Activated CD4-positive, alpha-beta T cell treated with anti-CD3 and anti-CD28 coated beads, Interleukin-2, amount 10 ng/mL, durations not matched to agents 24 days and 14 days (primary cell): Measurements from ENCODE around the gene VAV1. TPM values are rescaled to one million over a fixed set of nuclear protein-coding genes. Genes with fewer than 3 reads are reported as not detected.

Source experiments
- DNase-seq: peaks from one replicate; pipeline ENCODE4 v3.0.0; 2022
- H3K27ac Mint-ChIP-seq: one replicate; pipeline ENCODE4 v1.8.0; 2022; ENCODE audit warnings: mild to moderate bottlenecking, mixed read lengths
- H3K27me3 Mint-ChIP-seq: one replicate; pipeline ENCODE4 v1.8.0; 2022; ENCODE audit warnings: mixed read lengths
- H3K36me3 Mint-ChIP-seq: one replicate; pipeline ENCODE4 v1.8.0; 2022; ENCODE audit warnings: low read depth, mild to moderate bottlenecking, mixed read lengths
- H3K4me1 Mint-ChIP-seq: one replicate; pipeline ENCODE4 v1.8.0; 2021; ENCODE audit warnings: mixed read lengths
- H3K4me3 Mint-ChIP-seq: one replicate; pipeline ENCODE4 v1.8.0; 2022; ENCODE audit warnings: mild to moderate bottlenecking, moderate library complexity, mixed read lengths
- H3K9me3 Mint-ChIP-seq: one replicate; pipeline ENCODE4 v1.8.0; 2021; ENCODE audit warnings: mixed read lengths
- intact Hi-C: fragments of 100-400 bp; cut with micrococcal nuclease; formaldehyde crosslinking; loops from one replicate; pipeline ENCODE4 v1.15.1; 2023
- total RNA-seq: library from RNA; stranded (reverse); gene quantifications from 2 replicates; pipeline ENCODE4 v1.2.3, GENCODE V29; 2022

The VAV1 gene
- total RNA-seq, 1 donor from 2014 or later: 78.9 TPM

GRCh38 chr19:6734096-6734696 is 38.3 kb upstream of the VAV1 start:
- H3K27ac Mint-ChIP-seq: no peak overlapping the region
- DNase-seq: no peak
- H3K36me3 Mint-ChIP-seq: peaks cover 39% of the 10 kb centered on the region
- peaks cover 29% of the 10 kb centered on the region for H3K4me1 Mint-ChIP-seq
- no peak overlapping the region for H3K4me3 Mint-ChIP-seq
- no peaks in the 10 kb centered on the region for H3K27me3 Mint-ChIP-seq
- intact Hi-C loops: no loop called here
- H3K9me3 Mint-ChIP-seq: no peaks in the 10 kb centered on the region

DNA sequence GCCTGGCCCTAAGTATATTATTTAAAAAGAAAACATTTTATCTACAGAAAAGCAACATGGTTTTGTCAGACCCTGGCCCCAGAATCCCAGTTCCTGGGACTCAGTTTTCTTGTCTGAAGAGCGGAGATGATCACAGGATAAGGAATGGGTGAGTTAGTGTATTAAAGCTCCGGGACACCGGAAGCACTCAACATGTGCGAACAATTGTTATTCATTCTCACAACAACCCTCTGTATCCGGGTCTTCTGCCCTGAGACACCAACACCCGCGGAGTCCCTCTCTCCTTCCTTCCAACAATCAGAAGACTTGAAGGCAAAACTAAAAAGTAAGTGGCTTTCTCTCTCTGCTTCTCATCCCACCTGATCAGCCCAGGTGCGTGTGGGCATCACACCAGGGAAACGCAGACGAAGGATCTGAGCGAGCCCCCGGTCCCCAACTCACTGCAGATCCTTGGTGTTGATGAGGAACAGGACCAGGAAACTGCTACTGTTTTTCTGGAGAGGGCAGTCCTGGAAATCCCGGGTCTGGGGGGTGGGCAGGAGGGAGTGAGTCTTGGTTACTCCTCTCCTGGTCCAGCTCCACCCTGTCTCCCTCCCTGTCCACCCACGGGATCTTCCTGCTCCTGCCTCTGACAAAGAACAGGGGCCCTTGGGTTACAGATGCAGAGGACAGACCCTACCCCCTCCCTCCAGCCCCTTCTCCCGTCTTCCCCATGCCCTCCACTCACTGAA is 37.2 kb upstream of the VAV1 start:
- DNase-seq: no peak
- Mint-ChIP-seq H3K27ac (peak overlapping the region; percentile 99), H3K27me3 (no peaks in the 10 kb centered on the region), H3K36me3 (peaks cover 30% of the 10 kb centered on the region), H3K4me1 (peaks cover 30% of the 10 kb centered on the region), H3K4me3 (peak overlapping the region; percentile 98), H3K9me3 (no peaks in the 10 kb centered on the region)
- intact Hi-C loops: loop anchor here (5.0 kb wide), 3 partner anchors 203 to 1207 kb away; partner anchors contain the start of genes PET100, TIMM44, TNFSF9 and XAB2

DNA sequence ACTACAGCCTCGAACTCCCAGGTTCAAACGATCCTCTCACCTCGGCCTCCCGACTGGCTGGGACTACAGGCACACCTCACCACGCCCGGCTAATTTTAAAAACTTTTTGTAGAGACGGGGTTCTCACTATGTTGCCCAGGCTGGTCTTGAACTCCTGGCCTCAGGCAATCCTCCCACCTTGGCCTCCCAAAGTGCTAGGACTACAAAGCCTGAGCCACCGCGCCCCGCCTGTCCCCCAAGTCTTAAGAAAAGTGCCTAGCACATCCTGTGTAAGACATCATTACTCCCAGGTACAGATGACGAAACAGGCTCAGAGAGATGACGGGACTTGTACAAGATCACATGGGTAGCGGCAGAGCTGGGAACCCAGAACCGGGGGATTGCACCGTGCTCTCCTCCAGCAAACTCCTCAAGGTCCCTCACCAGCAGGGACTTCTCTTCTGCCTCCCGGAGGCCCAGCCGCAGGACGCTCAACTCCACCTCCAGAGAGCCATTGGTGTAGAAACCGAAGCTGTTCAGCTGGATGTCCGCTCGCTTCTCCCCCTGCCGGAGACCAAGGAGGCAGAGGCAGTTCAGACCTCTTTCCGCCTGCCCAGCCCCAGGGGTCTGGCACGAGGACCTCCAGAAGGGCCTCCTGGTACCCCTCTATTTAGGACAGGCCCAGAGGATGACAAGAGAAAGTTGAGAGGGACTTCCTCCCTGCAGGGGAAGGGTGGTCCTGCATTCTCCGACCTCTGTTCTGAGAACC is 36.2 kb upstream of the VAV1 start:
- Mint-ChIP-seq H3K4me3 (peak overlapping the region; percentile 98), H3K27me3 (no peaks in the 10 kb centered on the region), H3K4me1 (peaks cover 35% of the 10 kb centered on the region), H3K27ac (peak overlapping the region; percentile 99), H3K36me3 (peaks cover 30% of the 10 kb centered on the region), H3K9me3 (no peaks in the 10 kb centered on the region)
- DNase-seq: peak; percentile 92
- intact Hi-C loops: loop anchor here (1.0 to 5.0 kb wide), 8 partner anchors 62 to 1206 kb away; partner anchors contain the start of genes ALKBH7, PET100, TIMM44 and TNFSF9

- intact Hi-C loops: loop anchor here (1.0 to 5.0 kb wide), 9 partner anchors 62 to 1205 kb away; partner anchors contain the start of genes ALKBH7, PET100, TIMM44 and TNFSF9
- Mint-ChIP-seq H3K4me3 (peak overlapping the region; percentile 98), H3K9me3 (no peaks in the 10 kb centered on the region), H3K27me3 (no peaks in the 10 kb centered on the region), H3K36me3 (peaks cover 27% of the 10 kb centered on the region), H3K27ac (peak overlapping the region; percentile 99), H3K4me1 (peaks cover 39% of the 10 kb centered on the region)
- DNase-seq: no peak
Measured at GRCh38 chr19:6736917-6737283, 35.6 kb upstream of the VAV1 start.

DNA sequence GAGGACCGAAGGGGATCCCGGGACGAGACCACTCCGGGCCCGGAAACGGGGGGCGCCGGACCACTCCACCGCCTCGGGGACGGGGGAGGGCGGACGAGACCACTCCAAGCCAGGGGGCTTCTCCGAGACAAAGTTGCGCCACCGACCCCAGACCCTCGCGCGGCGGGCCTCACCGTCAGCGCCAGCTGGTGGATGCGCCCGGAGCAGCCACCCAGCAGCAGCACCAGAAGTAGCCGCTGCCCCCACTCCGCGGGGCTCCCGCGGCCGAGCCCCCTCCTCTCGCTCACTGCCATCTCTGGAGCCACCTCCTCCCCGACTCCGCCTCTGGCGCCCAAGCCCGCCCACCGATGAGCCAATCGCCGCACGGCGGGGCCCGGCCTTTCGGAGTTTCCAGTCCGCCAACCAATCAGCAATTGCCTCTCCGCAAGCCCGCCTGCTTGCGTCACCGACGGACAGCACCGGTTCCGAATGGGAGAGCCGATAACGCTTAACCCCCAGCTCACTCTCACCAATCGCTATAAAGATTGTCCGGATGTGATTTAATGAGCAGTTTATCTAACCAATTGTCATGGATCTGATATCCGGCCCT is 35.1 kb upstream of the VAV1 start, which contains the start of gene GPR108:
GPR108 (minus strand) TSS at position 297 of the 589 bp plus-strand sequence; CDS start at position 293, 4 bp downstream.
- peak; percentile 100 for DNase-seq
- peaks cover 39% of the 10 kb centered on the region for H3K4me1 Mint-ChIP-seq
- peak within 1 kb of the TSS; percentile 99 for H3K27ac Mint-ChIP-seq
- H3K4me3 Mint-ChIP-seq: peak within 1 kb of the TSS; percentile 98
- no peaks in the 10 kb centered on the region for H3K27me3 Mint-ChIP-seq
- intact Hi-C loops: loop anchor here (1.0 to 5.0 kb wide), 7 partner anchors 63 to 1205 kb away; partner anchors contain the start of genes ALKBH7, PET100, TIMM44 and TNFSF9
- no peaks in the 10 kb centered on the region for H3K9me3 Mint-ChIP-seq
- H3K36me3 Mint-ChIP-seq: peaks cover 27% of the 10 kb centered on the region

DNA sequence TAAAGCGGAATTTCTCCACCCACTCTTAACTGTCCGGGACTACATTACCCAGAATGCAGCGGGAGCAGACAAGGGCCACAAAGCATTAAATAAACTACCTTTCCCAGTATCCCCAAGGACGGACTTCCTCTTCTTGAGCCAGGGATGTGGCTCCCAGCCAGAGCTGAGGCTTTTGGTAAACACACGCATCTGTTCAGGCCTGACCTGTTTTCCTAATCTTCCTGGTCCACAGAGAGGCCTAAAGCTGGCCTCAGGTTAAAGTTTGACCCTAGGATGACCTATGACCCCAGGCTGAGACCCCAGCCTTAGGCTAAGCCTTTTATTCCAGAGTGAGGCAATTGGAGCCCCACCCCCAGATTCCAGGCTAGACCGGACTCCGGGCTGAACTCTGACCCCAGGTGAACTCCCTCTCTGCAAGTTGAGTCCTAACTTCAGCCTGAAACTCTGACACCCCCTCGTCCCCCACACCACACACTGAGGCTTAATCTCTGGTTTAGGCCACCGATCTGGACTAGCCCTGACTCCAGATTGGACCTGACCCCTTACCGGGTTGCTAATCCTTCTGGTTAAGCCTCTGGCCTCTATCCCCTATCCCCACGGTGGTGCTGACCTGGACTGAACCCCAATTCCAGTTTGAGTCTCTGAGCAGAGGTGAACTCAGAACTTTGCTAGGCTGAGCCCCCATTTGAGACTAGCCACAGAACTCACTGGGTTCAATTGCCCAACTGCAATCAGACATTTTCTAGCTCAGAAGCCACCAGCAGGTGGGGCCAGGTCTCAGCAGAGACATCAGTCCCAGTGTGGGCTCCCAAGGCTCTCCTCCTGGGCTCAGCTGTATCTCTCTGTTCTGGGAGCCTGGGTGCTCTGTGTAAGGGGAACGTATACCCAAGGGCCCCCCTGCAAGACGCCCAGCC is 34.4 kb upstream of the VAV1 start:
- peak overlapping the region; percentile 98 for H3K4me3 Mint-ChIP-seq
- intact Hi-C loops: loop anchor here (1.0 to 5.0 kb wide), 11 partner anchors 15 to 1204 kb away; partner anchors contain the start of genes ALKBH7, PET100, SH2D3A and TIMM44
- H3K4me1 Mint-ChIP-seq: peaks cover 36% of the 10 kb centered on the region
- H3K9me3 Mint-ChIP-seq: no peaks in the 10 kb centered on the region
- H3K36me3 Mint-ChIP-seq: peaks cover 26% of the 10 kb centered on the region
- no peaks in the 10 kb centered on the region for H3K27me3 Mint-ChIP-seq
- peak overlapping the region; percentile 99 for H3K27ac Mint-ChIP-seq
- DNase-seq: peak; percentile 93

GRCh38 chr19:6738787-6739389 is 33.6 kb upstream of the VAV1 start:
- intact Hi-C loops: loop anchor here (1.0 to 5.0 kb wide), 7 partner anchors 14 to 1203 kb away; partner anchors contain the start of genes PET100, SH2D3A, TIMM44 and TNFSF9
- Mint-ChIP-seq H3K27me3 (no peaks in the 10 kb centered on the region), H3K9me3 (no peaks in the 10 kb centered on the region), H3K36me3 (peaks cover 28% of the 10 kb centered on the region), H3K4me3 (peak overlapping the region; percentile 98), H3K27ac (peak overlapping the region; percentile 99), H3K4me1 (peaks cover 36% of the 10 kb centered on the region)
- DNase-seq: no peak

DNA sequence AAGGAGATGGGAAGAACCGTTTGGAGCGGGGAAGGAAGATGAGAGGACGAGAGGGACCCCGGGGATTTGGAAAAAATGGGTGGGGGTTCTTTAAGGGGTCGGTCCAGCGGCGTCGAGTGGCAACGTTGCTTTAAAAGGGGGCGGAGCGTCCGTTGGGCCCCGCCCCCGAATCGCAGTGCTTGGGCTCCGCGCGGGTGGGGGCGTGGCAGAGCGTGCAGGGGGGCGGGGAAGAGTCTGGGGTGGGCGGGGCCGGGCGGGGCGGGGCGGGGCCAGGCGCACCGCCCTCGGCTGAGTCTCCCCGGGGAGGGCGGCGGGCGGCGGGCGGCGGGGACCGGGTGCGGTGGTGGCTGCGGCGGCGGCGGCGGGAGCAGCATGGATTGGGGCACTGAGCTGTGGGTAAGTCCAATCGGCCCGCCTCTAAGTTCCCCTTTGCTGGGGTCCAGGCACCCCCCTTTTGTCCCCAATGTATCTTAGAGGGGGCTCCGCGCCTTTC is 33.1 kb upstream of the VAV1 start, which contains the start of gene TRIP10:
TRIP10 (plus strand) TSS at position 291 of the 493 bp plus-strand sequence; CDS start at position 373, 82 bp downstream.
- intact Hi-C loops: loop anchor here (5.0 kb wide), 3 partner anchors 207 to 1203 kb away; partner anchors contain the start of genes PET100, TIMM44, TNFSF9 and XAB2
- peak within 1 kb of the TSS; percentile 99 for H3K27ac Mint-ChIP-seq
- H3K27me3 Mint-ChIP-seq: no peaks in the 10 kb centered on the region
- H3K4me1 Mint-ChIP-seq: peaks cover 39% of the 10 kb centered on the region
- H3K9me3 Mint-ChIP-seq: no peaks in the 10 kb centered on the region
- peak within 1 kb of the TSS; percentile 98 for H3K4me3 Mint-ChIP-seq
- peaks cover 32% of the 10 kb centered on the region for H3K36me3 Mint-ChIP-seq
- peak; percentile 95 for DNase-seq

DNA sequence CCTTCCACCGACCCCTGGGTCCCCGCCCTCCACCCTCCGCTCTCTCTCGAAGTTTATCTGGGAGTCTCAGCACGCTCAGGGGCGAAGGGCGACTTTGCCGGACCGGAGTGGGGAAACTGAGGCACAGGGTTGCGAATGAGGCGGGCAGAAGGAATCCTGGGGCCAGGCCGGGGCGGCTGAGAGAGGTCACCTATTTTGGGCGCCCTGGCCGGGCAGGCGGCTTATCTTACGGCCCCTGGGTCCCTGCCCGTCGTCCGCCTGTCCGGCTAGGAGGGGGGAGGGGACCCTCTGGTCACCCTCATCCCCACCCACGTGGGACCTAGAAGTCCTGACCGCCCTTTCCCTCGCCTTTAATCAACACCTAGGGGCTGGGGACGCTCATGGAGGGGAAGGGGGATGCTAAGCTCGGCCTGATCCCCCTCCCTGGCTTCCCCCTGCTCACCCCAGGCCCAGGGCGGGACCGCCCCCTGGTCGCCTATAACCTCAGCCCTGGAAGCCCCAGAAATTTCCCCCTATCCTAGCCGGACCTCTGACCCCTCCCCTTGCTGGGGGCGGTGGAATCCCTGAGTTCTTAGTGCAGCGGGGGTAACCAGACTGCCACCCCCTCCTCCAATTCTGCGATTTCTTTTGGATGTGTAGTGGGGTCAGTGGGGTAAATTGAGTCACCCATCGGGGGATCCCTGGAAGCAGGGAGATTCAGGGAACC is 32.5 kb upstream of the VAV1 start:
- Mint-ChIP-seq H3K27ac (peak overlapping the region; percentile 79), H3K27me3 (no peaks in the 10 kb centered on the region), H3K36me3 (peaks cover 32% of the 10 kb centered on the region), H3K4me1 (peaks cover 39% of the 10 kb centered on the region), H3K9me3 (no peaks in the 10 kb centered on the region), H3K4me3 (peak overlapping the region; percentile 98)
- intact Hi-C loops: loop anchor here (5.0 kb wide), 3 partner anchors 208 to 1202 kb away; partner anchors contain the start of genes PET100, TIMM44, TNFSF9 and XAB2
- peak; percentile 72 for DNase-seq

DNA sequence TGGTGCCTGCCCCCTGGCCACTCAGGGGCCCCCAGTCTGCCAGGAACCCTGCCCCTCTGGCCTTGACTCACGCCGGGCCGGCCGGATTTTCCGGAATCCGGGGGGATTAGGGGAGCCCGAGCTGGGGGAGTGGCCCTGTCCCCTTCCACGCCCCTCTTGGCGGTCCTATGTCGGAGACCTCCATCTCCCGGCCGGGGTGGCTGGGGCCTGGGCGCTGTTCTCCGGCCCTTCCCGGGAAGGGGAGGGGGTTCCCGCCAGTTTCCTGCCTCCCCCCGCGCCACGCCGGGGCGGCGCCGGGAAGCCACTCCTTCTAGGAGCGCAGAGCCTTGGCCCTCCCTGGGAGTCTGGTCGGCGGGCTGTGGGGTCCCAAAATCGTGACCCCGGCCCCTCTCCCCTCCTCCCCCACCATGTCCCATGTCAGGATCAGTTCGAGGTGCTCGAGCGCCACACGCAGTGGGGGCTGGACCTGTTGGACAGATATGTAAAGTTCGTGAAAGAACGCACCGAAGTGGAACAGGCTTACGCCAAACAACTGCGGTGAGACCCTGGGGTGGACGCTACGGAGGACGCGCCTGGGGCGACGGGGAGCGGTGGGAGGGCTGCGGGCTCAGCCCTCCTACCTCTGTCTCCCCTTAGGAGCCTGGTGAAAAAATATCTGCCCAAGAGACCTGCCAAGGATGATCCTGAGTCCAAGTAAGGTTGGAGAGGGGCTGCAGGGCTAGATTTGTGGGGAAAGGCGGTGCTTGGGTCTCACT is 31.7 kb upstream of the VAV1 start:
- peaks cover 37% of the 10 kb centered on the region for H3K36me3 Mint-ChIP-seq
- H3K27me3 Mint-ChIP-seq: no peaks in the 10 kb centered on the region
- peak; percentile 75 for DNase-seq
- intact Hi-C loops: no loop called here
- H3K9me3 Mint-ChIP-seq: no peaks in the 10 kb centered on the region
- H3K4me3 Mint-ChIP-seq: peak overlapping the region; percentile 98
- peak overlapping the region; percentile 63 for H3K27ac Mint-ChIP-seq
- H3K4me1 Mint-ChIP-seq: peaks cover 38% of the 10 kb centered on the region

DNA sequence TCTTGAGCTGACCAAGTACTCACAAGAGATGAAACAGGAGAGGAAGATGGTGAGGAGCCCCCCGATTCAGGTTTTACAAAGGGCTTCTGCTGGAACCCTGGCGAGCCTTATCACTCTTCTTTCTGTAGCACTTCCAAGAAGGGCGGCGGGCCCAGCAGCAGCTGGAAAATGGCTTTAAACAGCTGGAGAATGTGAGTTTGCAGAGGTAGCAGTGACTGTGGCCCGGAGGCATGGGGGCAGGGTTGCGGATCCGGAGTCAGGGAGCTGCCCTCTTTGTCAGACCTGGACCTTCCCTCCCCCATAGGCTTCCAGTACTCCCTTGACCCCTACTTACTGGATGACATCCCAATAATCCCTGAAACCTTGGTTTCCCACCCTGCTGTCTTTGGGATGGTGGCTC is 29.4 kb upstream of the VAV1 start:
- intact Hi-C loops: no loop called here
- no peak overlapping the region for H3K27ac Mint-ChIP-seq
- no peaks in the 10 kb centered on the region for H3K27me3 Mint-ChIP-seq
- no peaks in the 10 kb centered on the region for H3K9me3 Mint-ChIP-seq
- peaks cover 24% of the 10 kb centered on the region for H3K4me1 Mint-ChIP-seq
- no peak for DNase-seq
- peaks cover 39% of the 10 kb centered on the region for H3K36me3 Mint-ChIP-seq
- no peak overlapping the region for H3K4me3 Mint-ChIP-seq
